Ramos (cell line): ENCODE measurements around the gene FOS.

Source experiments
- in situ Hi-C: fragments of 300-500 bp; cut with MboI; formaldehyde crosslinking; loops from one replicate; pipeline ENCODE4 v1.14.3; 2022; ENCODE audit warnings: low sequenced_read_pairs; ENCODE audit not compliant: unreplicated experiment

FOS gene

GRCh38 chr14:75290851-75291250 lies 12.2 kb downstream of the FOS start:
- in situ Hi-C loops, result loop anchor here (10.0 kb wide), 2 partner anchors 356 to 426 kb away; no protein-coding TSS in a partner anchor

GRCh38 chr14:75291331-75291730 lies 12.7 kb downstream of the FOS start:
- in situ Hi-C loops, result loop anchor here (10.0 kb wide), 2 partner anchors 357 to 427 kb away; no protein-coding TSS in a partner anchor

- in situ Hi-C loops, result loop anchor here (10.0 kb wide), 2 partner anchors 357 to 427 kb away; no protein-coding TSS in a partner anchor
These were observed 13.5 kb downstream of the FOS start for GRCh38 chr14:75292101-75292563.

GRCh38 chr14:75292886-75293285 lies 14.3 kb downstream of the FOS start:
- in situ Hi-C loops, result loop anchor here (10.0 kb wide), 2 partner anchors 358 to 428 kb away; no protein-coding TSS in a partner anchor

- in situ Hi-C loops, result loop anchor here (10.0 kb wide), 2 partner anchors 359 to 429 kb away; no protein-coding TSS in a partner anchor
These were observed 15.5 kb downstream of the FOS start for GRCh38 chr14:75293920-75294648.

- in situ Hi-C loops, result loop anchor here (10.0 kb wide), 2 partner anchors 360 to 430 kb away; no protein-coding TSS in a partner anchor
These were observed 16.0 kb downstream of the FOS start for GRCh38 chr14:75294649-75295033.

GRCh38 chr14:75295061-75295461 lies 16.4 kb downstream of the FOS start:
- in situ Hi-C loops, result loop anchor here (10.0 kb wide), 2 partner anchors 360 to 430 kb away; no protein-coding TSS in a partner anchor

- in situ Hi-C loops, result loop anchor here (10.0 kb wide), 2 partner anchors 361 to 431 kb away; no protein-coding TSS in a partner anchor
These were observed 17.1 kb downstream of the FOS start for GRCh38 chr14:75295491-75296345.

GRCh38 chr14:75297411-75298040 lies 18.9 kb downstream of the FOS start:
- in situ Hi-C loops, result loop anchor here (10.0 kb wide), 2 partner anchors 363 to 433 kb away; no protein-coding TSS in a partner anchor

- in situ Hi-C loops, result loop anchor here (10.0 kb wide), 2 partner anchors 364 to 434 kb away; no protein-coding TSS in a partner anchor
These were observed 19.7 kb downstream of the FOS start for GRCh38 chr14:75298187-75298965.

- in situ Hi-C loops, result loop anchor here (10.0 kb wide), 2 partner anchors 364 to 434 kb away; no protein-coding TSS in a partner anchor
These were observed 20.4 kb downstream of the FOS start for GRCh38 chr14:75299059-75299458.

- in situ Hi-C loops, result loop anchor here (10.0 kb wide), 2 partner anchors 365 to 435 kb away; no protein-coding TSS in a partner anchor
These were observed 20.9 kb downstream of the FOS start for GRCh38 chr14:75299576-75299975.

GRCh38 chr14:75301666-75302325 lies 23.2 kb downstream of the FOS start:
- in situ Hi-C loops, result loop anchor here (5.0 kb wide), 1 partner anchor 169 kb away; no protein-coding TSS in a partner anchor

GRCh38 chr14:75303381-75303789 lies 24.8 kb downstream of the FOS start:
- in situ Hi-C loops, result loop anchor here (5.0 kb wide), 1 partner anchor 171 kb away; no protein-coding TSS in a partner anchor

- in situ Hi-C loops, result loop anchor here (5.0 kb wide), 1 partner anchor 181 kb away; no protein-coding TSS in a partner anchor
These were observed 27.8 kb downstream of the FOS start for GRCh38 chr14:75306410-75306809.

GRCh38 chr14:75306927-75307699 lies 28.5 kb downstream of the FOS start:
- in situ Hi-C loops, result loop anchor here (5.0 kb wide), 1 partner anchor 180 kb away; no protein-coding TSS in a partner anchor

- in situ Hi-C loops, result loop anchor here (5.0 kb wide), 1 partner anchor 179 kb away; no protein-coding TSS in a partner anchor
These were observed 29.2 kb downstream of the FOS start for GRCh38 chr14:75307700-75308379.
